ENCODE measurements around the gene SIRPG.

DNA sequence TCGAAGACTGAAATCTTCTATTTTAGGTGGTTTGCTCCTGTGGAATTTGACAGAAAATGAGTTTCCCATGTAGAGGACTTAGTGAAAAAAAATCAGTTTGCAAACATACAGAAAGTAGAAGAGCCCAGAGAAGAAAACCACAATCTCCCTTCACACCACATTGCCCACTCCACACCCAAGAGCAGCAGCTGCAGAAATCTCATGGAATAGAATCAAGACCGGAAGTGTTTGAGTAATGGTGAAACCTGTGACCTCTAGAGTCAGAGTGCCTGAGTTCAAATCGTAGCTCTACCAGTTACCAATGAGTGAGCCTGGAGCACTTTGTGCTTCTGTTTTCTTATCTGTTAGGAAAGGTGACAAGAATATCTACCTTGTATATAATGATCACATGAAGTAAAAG, 4.6 kb downstream of the SIRPG start:
- TF ChIP-seq POLR2A (IDR thresholded peaks at IDR 0.05): no peak
- TF ChIP-seq, protein P1, sequence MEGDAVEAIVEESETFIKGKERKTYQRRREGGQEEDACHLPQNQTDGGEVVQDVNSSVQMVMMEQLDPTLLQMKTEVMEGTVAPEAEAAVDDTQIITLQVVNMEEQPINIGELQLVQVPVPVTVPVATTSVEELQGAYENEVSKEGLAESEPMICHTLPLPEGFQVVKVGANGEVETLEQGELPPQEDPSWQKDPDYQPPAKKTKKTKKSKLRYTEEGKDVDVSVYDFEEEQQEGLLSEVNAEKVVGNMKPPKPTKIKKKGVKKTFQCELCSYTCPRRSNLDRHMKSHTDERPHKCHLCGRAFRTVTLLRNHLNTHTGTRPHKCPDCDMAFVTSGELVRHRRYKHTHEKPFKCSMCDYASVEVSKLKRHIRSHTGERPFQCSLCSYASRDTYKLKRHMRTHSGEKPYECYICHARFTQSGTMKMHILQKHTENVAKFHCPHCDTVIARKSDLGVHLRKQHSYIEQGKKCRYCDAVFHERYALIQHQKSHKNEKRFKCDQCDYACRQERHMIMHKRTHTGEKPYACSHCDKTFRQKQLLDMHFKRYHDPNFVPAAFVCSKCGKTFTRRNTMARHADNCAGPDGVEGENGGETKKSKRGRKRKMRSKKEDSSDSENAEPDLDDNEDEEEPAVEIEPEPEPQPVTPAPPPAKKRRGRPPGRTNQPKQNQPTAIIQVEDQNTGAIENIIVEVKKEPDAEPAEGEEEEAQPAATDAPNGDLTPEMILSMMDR (IDR thresholded peaks at IDR 0.05 in 8 of 11, conservative IDR thresholded peaks at IDR 0.05 in 3 of 11): no peak
- TF ChIP-seq POLR2AphosphoS5 (IDR thresholded peaks at IDR 0.05): no peak
